HL-60/S4 (cell line): ENCODE data around the gene NAGLU.

ENCODE experiments used
- in situ Hi-C: fragments of 300-500 bp; cut with MboI; formaldehyde crosslinking; loops from 2 replicates; pipeline ENCODE4 v1.14.3; 2022; ENCODE audit warnings: low sequenced_read_pairs

The NAGLU gene

GRCh38 chr17:42585353-42585752, 49.3 kb downstream of the NAGLU start:
- in situ Hi-C loops: loop anchor here (10.0 kb wide), 1 partner anchor 99 kb away; the partner anchor contains the start of genes CCR10 and CNTNAP1

GRCh38 chr17:42586514-42587230, 50.6 kb downstream of the NAGLU start:
- in situ Hi-C loops: loop anchor here (10.0 kb wide), 1 partner anchor 98 kb away; the partner anchor contains the start of genes CCR10 and CNTNAP1

- in situ Hi-C loops: no loop called here
These were observed 54.8 kb downstream of the NAGLU start for GRCh38 chr17:42590886-42591285.

- in situ Hi-C loops: no loop called here
These were observed 55.4 kb downstream of the NAGLU start for GRCh38 chr17:42591411-42591810.
